PC-3 (cell line): ENCODE measurements around the gene RALA.

Experiments
- EZH2 ChIP-seq: fragments of 300-600 bp; sonication (generic); IDR thresholded peaks from one replicate; pipeline ENCODE4 v1.6.1; 2017; ENCODE audit warnings: antibody characterized with exemption, mild to moderate bottlenecking, low read length; ENCODE audit not compliant: unreplicated experiment
- EZH2phosphoT487 ChIP-seq: fragments of 300-600 bp; sonication (generic); IDR thresholded peaks from 2 replicates; pipeline ENCODE4 v1.6.1; 2018; ENCODE audit warnings: mild to moderate bottlenecking, antibody characterized with exemption, low read length, borderline replicate concordance
- TF ChIP-seq, protein P1 (sequence below): fragments of 300-600 bp; sonication (generic); conservative IDR thresholded peaks from 2 replicates; pipeline ENCODE4 v1.5.1; 2017; ENCODE audit warnings: antibody characterized with exemption, low read depth, mild to moderate bottlenecking, low read length

DNA sequence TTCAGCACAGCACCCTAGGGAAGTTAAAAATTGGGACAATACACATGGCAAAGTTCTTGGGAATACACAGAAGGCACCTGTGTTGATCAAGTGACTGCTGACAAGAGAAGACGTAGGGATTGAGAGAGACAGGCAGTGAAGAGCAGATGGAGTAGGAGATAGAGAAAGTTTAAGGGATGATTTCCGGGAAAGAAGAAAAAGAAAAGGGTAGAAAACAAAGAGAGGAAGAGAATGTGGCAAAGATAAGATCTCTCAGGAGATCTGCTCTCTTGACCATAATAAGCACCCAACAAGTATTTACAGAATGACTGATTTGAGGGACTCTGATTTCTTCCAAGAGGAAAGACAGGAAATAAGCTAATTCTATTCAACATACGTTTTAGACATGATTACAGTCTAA, 15.1 kb upstream of the RALA start:
- TF ChIP-seq, protein P1, sequence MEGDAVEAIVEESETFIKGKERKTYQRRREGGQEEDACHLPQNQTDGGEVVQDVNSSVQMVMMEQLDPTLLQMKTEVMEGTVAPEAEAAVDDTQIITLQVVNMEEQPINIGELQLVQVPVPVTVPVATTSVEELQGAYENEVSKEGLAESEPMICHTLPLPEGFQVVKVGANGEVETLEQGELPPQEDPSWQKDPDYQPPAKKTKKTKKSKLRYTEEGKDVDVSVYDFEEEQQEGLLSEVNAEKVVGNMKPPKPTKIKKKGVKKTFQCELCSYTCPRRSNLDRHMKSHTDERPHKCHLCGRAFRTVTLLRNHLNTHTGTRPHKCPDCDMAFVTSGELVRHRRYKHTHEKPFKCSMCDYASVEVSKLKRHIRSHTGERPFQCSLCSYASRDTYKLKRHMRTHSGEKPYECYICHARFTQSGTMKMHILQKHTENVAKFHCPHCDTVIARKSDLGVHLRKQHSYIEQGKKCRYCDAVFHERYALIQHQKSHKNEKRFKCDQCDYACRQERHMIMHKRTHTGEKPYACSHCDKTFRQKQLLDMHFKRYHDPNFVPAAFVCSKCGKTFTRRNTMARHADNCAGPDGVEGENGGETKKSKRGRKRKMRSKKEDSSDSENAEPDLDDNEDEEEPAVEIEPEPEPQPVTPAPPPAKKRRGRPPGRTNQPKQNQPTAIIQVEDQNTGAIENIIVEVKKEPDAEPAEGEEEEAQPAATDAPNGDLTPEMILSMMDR = no peak
- no peak for TF ChIP-seq EZH2
- no peak for TF ChIP-seq EZH2phosphoT487
